Stimulated activated CD4-positive, alpha-beta T cell treated with anti-CD3 and anti-CD28 coated beads, TNF-alpha, amount 100 ng/mL, for 1 hour (primary cell): Measurements from ENCODE around the gene SH3BGR.

ENCODE experiments used
- DNase-seq, 3 donors: peaks; one replicate each; pipeline ENCODE4 v3.0.0-alpha.2; 2020; ENCODE audit warnings: low read depth in 3 of 3, low spot score in 1 of 3

The SH3BGR gene

DNA sequence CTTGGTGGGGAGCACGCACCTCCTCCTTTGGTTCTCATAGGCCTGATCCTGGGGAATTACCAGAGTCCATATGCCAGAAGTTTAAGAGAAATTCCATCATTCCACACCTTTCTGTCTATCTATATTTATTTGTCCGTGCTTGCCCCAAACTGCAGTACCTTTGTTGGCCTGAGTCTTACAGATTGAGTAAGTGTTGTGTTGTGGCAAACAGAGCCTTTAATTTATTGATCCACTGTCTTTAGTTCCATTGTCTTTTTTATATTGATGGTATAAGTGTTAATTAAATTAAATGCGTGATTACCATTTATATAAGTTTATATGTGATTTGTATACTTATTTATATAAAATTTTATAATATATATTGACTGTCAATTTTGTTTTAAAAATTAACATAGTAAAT, 4.9 kb downstream of the SH3BGR start:
- DNase-seq = no peak

DNA sequence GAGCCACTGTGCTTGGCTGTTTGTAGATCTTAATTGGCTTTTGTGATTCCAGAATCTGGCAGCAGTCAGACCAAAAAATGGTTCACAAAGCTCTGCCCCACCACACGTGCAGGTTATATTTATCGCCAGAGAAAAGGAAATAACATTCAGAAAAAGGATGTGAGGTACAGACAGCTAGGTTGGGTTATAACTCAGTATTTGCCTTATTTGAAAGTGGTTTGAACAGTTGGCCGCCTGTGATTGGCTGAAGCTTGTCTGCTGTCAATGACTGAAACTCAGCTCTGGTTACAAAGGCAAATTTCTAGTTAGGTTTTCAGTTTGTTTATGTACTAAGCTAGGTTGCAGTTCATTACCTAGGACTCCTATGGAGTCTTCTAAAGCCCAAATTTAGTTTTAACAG, 9.6 kb downstream of the SH3BGR start:
- no peak for DNase-seq

DNA sequence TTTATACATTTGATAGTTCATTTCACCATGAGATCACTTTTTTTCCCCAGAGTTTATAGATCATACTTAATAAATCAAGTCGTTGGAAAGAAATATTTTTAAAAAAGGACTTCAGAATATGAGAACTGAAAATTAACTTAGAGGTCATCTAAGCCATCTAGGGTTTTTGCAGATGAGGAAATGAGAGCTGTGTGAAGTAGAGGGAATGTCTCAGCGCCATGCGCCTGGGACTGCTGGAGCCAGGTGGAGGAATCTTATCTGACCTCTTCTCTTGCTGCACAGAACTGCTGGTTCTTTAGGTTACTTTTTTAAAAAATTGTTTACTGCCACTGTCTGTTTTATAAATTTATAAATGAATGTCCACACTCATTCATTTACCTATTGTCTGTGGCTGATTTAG, 11.5 kb downstream of the SH3BGR start:
- DNase-seq = no peak

DNA sequence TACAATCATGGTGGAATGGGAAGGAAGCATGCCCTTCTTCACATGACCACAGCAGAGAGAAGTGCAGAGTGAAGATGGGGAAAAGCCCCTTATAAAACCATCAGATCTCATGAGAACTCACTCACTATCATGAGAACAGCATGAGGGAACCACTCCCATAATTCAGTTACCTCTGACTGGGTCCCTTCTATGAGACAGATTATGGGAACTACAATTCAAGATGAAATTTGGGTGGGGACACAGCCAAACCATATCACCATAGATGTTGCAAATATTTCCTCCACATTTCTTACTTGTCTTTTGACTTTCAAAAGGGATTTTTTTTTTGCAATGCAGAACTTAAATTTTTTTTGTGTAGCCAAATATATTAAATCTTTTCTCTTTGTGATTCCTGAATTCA, 14.8 kb downstream of the SH3BGR start:
- DNase-seq = no peak

DNA sequence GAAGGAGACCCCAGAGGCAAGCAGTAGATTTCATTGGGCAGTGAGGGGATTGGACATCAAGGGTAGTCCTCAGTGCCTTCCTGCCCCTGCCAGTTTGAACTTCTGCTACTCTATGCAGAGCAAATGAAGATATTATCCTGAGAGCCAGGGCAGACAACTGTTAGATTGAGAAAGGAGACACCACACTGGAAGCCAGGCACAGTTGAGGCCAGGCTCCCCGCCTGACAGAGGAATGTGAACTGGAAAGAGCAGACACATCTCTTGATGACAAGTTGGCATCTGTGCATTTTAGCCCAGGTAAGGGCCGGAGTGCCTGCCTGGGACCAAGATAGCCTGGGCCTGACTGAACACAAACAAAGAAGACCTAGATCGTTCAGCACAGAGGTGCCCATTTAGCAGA, 16.0 kb downstream of the SH3BGR start:
- DNase-seq = no peak

DNA sequence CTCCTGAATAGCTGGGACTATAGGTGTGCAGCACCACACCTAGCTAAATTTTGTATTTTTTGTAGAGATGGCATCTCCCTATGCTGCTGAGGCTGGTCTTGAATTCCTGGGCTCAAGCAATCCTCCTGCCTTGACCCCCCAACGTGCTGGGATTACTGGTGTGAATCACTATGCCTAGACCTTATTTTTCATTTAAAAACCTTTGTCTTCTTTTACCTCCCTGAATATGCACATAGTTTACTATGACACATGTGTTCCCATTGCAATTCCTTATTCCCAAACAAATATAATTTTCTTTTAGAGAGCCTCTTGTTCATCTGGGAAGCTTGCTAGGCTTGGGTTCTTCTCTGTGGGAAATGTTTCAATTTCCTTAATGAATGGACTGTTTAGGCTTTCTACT, 16.8 kb downstream of the SH3BGR start:
- no peak for DNase-seq

DNA sequence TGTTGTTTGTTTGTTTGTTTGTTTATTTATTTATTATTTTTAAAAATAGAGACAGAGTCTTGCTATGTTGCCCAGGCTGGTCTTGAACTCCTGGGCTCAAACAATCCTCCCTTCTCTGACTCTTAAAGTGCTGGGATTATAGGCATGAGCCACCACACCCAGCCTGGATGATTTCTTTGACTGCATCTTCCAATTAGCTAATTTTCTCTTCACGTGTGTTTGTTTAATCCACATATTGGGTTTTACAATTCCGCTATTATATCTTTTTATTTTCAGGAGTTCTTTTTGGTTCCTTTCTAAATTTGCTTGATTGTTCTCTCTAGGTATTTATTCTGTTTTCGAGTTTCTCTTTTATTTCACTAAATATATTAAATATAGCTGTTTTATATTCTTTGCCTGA, 19.8 kb downstream of the SH3BGR start:
- no peak for DNase-seq

DNA sequence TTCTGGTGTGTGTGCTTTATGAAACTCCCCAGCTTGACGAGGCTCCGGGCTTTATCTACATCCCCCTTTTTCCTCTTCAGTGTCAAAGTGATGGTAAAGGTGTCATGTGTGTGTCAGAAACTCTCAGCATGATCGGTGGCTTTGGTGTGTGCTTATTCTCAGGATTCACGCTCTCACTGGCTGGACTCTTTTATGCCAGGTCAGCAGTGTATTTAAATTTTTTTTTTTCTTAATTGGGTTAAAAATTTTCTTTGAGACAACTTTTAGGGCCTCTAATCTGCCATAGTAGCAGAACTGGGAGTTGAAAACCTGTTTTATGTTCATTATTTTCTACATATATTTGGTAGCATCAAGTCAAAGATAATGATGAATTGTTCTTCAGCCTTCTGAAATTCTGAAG, 21.0 kb downstream of the SH3BGR start:
- no peak for DNase-seq

DNA sequence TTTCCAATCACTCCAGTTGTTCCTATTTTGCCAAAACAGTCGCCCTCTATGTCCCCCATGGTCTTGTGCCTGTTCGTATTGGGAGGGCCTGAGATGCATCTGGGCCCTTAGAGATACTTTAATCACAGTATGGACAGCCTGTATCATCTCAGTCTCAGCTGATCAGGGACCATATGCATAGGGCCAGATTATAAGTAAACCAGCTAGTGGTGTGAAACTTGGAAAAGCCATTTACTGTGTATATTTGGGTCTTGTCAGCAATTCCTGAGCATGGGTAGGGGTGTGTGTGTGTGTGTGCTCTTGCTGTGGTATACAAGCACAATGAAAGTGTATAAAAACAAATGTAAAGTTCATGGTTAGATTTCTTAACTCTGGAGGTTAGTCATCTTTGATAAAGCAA, 22.8 kb downstream of the SH3BGR start:
- no peak for DNase-seq

DNA sequence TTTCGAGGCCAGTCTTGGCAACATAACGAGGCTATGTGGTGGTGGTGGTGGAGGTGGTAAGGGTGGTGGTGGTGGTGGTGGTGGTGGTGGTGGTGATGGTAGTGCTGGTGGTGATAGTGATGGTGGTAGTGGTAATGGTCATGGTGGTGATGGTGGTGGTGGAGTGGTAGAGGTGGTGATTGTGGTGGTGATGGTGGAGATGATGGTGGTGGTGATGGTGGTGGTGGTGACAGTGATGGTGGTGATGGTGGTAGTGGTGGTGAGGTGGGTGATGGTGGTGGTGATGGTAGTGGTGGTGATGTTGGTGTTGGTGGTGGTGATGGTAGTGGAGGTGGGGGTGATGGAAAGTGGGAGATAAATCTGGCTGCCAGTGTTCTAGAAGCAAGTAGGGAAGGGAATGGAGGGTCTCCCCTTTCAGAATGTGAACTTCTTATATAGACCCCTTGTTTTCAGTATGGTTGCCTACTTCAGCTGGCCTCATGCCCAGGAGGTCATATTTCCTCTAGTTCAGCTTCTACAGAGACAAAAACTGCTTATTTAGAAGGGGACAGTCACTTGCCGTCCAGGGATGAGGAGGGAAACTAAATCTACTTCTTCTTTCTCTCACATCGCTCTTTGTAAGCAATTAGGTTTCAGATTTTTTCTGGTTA, 27.5 kb downstream of the SH3BGR start:
- DNase-seq = no peak

DNA sequence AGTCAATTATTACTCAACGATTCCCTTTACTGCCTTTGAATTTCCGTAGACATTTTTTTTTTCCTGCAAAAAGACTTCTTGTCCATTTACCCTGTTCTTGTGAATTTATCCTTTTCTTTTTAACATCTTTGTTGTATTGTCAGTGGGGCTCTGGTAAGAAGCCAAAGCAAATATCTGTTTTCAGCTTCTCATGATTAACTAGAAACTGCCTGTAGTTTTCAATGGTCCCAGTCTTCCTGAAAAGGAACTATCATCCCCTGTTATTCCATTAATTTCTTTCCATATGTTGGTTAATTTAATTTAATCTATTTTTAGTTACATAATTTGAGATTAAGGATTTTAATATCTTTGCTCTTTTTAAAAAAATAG, 28.0 kb downstream of the SH3BGR start:
- no peak for DNase-seq

DNA sequence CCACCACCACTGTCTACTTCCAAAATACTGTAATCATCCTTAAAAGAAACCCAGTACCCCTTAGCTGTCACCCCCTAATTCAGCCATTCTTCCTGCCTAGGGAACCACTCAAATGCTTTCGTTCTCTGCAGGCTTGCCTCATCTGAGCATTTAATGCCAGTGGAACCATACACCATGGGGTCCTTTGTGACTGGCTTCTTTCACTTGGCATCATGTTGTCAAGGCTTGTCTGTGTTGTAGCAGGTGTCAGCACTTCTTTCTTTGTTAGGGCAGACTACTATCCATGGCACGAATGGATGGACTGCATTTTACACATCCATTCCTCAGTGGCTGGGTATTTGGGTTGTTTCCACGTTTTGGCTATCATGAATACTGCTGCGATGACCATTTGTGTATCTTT, 28.5 kb downstream of the SH3BGR start:
- no peak for DNase-seq

DNA sequence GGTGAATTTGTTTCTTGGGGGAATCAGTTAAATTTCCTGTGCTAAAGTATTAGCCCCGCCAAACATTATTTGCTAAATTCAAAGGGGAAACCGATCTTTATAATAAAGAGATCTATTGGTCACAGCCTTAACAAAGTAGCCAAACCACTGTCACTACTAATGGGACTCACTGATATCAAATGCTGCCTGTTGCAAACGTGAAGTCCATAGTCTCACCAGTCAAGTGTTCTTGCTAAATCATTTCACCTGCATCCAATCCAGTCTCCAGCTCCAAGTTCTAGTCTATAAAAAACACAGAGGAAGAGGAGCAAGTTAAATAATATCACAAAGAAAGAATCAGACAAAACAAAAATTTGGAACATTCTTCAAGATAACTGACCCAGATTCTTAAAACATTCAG, 30.1 kb downstream of the SH3BGR start:
- DNase-seq = no peak

DNA sequence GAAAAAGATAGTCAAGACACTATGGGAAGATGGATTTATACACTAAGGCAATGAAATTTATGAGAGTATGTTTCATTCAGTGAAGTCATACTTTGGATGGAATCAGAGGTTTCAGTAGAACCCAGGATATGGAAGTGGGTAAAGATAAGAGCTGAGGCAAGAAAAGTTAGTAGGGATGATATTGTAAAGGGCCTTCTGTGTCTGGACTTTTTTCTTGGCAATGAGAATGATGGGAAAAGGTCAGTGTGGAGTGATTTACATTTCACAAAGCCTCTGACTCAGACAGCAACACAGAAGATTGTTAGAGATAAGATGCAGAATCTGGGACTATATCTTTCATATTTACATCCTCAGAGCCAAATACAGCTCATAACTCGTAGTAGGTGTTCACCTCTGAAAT, 32.1 kb downstream of the SH3BGR start:
- DNase-seq = no peak

DNA sequence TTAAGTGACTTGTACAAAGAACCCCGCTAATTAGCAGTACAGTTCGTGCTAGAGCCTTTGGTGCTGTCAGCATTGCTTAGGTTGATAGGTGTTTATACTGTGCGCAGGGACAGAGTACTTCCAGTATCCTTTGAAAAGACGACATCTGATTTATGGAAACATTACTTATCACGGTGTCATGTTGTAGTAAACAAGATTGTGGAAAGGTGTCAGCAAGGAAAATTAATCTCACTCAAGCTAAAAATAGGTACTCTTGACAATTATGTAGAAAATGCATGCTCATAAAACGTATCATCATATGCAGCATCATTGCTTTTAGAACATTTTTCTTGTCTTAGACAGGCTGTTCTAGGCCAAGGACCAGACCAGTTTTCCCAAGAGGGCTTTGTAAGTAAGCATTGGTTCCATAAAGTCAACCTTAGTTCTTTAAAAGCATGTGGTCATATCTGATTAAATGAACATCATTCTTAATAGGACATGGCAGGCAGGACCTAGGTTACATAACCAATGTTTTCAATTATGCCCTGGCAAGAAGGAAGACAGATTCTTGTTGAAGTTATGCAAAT, 33.0 kb downstream of the SH3BGR start:
- DNase-seq = no peak

DNA sequence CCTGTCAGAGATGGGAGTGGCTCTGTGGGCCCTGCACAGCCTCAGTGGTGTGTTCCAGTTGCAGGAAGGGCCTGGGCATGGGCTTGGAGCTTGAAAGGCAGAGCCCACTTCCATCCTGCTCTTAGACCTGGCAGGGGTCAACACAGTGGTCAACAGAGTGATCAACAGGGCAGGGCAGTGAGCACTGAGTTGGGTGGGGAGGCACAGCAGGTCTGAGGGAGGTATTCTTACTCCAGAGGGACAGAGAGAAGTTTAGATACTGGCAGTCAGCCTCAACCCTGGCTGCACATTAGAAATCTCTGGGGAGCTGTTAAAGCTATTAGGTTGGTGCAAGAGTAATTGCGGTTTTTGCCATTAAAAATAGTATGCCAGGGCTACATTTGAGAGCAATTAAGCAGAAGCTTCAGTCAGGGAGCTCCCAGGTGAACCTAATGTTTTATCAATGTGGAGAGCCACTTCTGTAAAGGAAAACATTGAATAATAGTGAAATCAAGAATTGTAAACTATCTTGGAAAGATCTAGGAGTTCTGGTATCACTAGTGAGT, 37.7 kb downstream of the SH3BGR start:
- no peak for DNase-seq

DNA sequence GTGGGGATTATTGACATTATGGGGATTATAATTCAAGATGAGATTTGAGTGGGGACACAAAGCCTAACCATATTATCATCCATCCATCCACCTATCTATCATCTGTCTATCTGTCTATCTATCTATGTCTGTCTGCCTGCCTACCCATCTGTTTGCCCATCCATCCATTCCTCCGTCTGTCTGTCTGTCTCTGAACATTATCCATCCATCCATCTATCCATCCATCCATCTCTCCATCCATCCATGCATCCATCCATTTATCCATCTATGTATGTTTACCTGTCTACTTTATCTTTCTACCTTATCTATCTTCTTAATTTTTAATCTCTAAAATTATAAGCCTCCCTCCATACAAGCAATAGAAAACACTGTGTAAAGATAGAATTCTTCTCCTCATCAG, 47.4 kb downstream of the SH3BGR start:
- DNase-seq = no peak

DNA sequence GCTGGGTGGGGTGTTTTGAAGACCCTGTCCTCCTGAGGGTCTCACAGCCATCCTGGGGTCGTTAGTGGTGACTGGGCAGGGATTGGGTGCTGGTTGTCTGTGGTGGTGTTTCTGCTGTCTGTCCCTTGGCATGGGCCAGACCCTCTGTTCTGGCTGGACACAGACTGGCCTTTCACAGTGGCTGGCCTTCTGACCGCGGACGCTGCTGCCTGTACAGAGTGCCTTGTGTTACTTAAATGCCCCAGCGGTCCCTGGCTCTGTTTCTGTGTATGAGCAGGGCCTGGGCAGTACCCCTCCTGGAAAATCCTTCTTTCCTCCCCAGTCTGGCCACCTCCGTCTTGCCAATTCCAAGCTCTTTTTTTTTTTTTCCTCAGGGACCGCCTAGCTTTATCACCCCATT, 50.9 kb downstream of the SH3BGR start:
- no peak for DNase-seq

DNA sequence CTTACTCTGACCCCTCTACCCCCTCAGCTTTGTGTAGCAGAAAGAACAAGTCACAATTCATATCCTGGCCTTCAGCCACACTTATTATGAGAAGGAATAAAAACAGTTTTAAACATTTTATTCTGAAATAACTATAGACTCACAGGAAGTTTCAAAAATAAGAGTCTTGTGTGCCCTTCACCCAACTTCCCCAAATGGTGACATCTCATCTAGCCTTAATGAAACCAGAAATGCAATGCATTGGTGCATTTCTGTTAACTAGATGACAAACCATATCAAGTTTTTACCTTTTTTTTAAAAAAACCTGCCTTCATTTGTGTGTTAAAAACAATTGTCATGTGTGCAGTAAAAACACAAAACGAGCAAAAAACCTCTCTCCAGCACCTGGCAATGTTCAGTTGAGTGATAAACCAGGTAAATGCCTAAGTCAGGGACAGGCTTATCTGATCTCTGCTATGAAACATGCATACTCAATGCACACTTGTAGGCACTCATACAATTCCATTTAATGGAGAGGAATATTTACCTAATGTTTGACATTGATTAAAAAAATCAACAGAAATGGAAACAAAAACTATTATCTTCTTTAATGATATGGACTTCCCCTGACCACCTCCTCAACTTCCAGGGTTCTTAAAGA, 51.5 kb downstream of the SH3BGR start:
- DNase-seq = no peak

DNA sequence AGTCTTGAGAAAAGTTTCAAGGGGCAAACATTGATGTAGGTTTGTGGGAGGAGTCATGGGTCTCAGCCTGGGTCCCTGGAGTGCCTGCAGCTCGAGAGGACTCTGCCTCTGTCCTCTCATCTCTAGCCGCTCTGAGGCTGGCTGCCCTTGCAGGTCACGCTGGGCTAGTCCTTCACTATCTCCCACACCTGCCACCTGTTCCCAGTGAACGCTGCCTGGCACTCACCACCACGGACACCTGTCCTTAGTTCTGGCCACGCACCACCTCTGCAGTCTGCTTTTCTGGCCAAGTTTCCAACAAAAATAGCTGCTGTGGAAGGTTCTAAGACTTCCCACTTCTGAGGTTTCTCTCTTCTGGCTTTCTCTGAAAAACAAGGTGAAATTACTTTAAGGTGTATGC, 52.5 kb downstream of the SH3BGR start:
- no peak for DNase-seq

DNA sequence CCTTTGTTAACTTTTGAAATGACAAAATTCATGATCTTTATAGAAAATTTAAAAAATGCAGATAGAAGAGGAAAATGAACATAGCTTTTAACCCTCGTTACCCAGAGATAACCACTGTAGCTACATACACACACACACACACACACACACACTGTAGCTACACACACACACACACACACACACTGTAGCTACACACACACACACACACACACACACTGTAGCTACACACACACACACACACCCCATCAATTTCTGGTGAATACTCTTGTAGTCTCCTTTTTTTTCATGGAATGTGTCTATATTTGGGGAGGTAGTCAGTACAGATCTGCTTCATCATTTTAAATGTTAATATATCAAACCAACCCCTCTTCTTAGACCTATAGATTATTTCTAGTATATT, 58.5 kb downstream of the SH3BGR start:
- DNase-seq = no peak

DNA sequence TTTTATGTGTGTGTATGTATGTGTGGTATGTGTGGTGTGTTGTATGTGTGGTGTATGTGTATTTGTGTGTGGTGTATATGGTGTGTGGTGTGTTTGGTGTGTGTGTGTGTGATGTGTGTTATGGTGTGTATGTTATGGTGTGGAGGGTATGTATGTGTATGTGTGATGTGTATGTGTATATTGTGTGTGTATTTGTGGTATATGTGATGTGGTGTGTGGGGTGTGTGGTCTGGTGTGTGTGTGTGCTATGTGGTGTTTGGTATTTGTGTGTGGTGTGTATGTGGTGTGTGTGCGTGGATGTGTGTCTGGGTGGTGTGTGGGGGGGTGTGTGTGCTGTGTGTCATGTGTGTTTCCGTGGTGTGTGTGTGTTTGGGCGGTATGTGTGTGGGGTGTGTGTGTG, 59.3 kb downstream of the SH3BGR start:
- no peak for DNase-seq

DNA sequence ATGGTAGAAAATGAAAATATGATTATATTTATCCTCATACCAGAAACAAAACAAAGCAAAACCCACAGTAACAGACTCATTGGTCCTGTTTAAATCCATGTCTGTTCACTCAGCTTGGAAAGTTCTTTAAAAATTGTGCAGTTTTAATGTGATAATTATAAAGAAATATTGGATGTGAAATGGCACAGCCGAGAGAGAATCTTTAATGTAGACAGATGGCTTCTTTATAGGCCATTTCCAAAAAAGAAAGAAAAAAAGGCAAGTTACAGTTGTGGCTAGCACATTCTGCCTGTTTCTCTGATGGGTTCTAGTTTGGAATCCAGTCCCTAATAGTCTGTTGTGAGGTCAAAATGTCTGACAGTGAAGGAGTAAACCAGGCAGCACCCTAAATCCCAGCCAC, 62.0 kb downstream of the SH3BGR start:
- no peak for DNase-seq
